ENCODE data around the gene ADAM23.
A peak's percentile ranks its signal among the peaks of the same experiment; 100 is the strongest.

Gene ADAM23

GRCh38 chr2:206443735-206444527, 599 bp downstream of the ADAM23 start:
- DNase-seq, result peak; percentile 75

GRCh38 chr2:206445948-206446347, 2.6 kb downstream of the ADAM23 start:
- DNase-seq, result no peak

GRCh38 chr2:206452242-206452641, 8.9 kb downstream of the ADAM23 start:
- no peak for DNase-seq

- no peak for DNase-seq
Measured at GRCh38 chr2:206452750-206453149, 9.4 kb downstream of the ADAM23 start.

- DNase-seq, result peak; percentile 34
Measured at GRCh38 chr2:206456078-206456754, 12.9 kb downstream of the ADAM23 start.

GRCh38 chr2:206457188-206457634, 13.9 kb downstream of the ADAM23 start:
- DNase-seq, result peak; percentile 64

GRCh38 chr2:206462240-206462854, 19.0 kb downstream of the ADAM23 start:
- no peak for DNase-seq

GRCh38 chr2:206463685-206464084, 20.4 kb downstream of the ADAM23 start:
- DNase-seq, result no peak

- DNase-seq, result no peak
Measured at GRCh38 chr2:206464597-206464996, 21.3 kb downstream of the ADAM23 start.

GRCh38 chr2:206471524-206472062, 28.3 kb downstream of the ADAM23 start:
- no peak for DNase-seq

- DNase-seq, result no peak
Measured at GRCh38 chr2:206472094-206472493, 28.8 kb downstream of the ADAM23 start.

- no peak for DNase-seq
Measured at GRCh38 chr2:206474099-206474498, 30.8 kb downstream of the ADAM23 start.

- DNase-seq, result no peak
Measured at GRCh38 chr2:206477296-206477695, 34.0 kb downstream of the ADAM23 start.

GRCh38 chr2:206478340-206478739, 35.0 kb downstream of the ADAM23 start:
- DNase-seq, result no peak

- DNase-seq, result no peak
Measured at GRCh38 chr2:206480161-206480560, 36.8 kb downstream of the ADAM23 start.

- no peak for DNase-seq
Measured at GRCh38 chr2:206480620-206481019, 37.3 kb downstream of the ADAM23 start.

GRCh38 chr2:206481056-206481455, 37.7 kb downstream of the ADAM23 start:
- DNase-seq, result no peak

- no peak for DNase-seq
Measured at GRCh38 chr2:206482123-206482522, 38.8 kb downstream of the ADAM23 start.

GRCh38 chr2:206482633-206483032, 39.3 kb downstream of the ADAM23 start:
- DNase-seq, result no peak

GRCh38 chr2:206488053-206488452, 44.7 kb downstream of the ADAM23 start:
- no peak for DNase-seq

- DNase-seq, result no peak
Measured at GRCh38 chr2:206488623-206489022, 45.3 kb downstream of the ADAM23 start.

- DNase-seq, result no peak
Measured at GRCh38 chr2:206494061-206494460, 50.7 kb downstream of the ADAM23 start.

GRCh38 chr2:206502729-206503128, 59.4 kb downstream of the ADAM23 start:
- DNase-seq, result no peak

GRCh38 chr2:206511283-206511682, 68.0 kb downstream of the ADAM23 start:
- no peak for DNase-seq

All from DMS53 (cell line).